ENCODE measurements around the gene SBF2. TPM values are rescaled to one million over a fixed set of nuclear protein-coding genes. Genes with fewer than 3 reads are reported as not detected.

The SBF2 gene
- total RNA-seq, 2 experiments from 2014 or later = 6.6 to 6.9 TPM

DNA sequence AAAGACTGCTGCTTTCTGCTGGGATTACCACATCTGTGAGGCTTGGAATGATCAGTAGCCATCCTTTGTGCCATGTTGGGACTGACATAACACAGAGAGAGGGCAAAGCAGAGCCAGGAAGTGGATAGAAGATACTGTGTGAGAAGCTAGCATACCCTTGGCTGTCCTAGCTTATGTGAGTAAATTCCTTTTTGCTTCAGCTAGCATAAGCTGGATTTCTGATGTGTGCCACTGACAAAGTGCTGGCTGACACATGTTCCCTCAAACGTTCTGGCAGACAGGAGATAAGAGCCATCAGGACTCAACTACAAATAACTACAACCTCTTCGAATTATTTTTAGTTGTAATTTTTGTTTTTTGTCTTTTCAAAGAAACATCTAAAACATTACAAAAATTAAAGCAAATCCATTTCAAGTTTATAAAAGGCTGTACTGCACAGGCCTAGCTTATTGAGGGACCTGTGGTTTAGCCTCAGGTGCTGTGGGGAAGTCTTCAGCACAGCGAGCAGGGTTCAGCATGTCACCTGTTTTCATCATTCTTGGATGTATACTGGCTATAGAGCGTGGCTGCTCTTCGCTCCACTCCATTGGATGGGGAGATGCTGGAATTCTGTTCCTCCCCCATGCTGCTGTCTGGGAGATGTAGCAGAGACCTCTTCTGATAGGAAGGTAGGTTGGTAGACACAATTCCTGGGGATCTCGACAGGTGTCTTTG, 509.3 kb downstream of the SBF2 start:
- CTCF ChIA-PET = no interaction called here

DNA sequence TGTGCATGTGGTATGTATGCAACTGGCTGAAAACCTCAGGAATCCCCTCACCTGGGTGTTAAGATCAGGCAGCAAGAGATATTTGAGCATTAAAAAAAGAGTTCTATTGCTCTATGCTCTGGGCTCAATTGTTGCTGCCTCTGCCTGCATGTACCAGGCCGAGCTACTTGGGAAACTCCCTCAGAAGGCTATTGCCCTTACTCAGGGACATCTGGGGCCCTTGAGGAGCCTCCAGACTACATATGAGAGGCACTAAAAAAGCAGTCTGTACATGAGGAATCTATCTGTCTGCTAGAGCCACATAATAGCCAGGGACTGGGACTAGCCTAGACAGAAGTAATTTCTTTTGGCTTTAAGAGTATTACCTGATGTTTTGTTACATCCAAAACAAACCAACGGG, 510.0 kb downstream of the SBF2 start:
- CTCF ChIA-PET = no interaction called here
- POLR2A ChIA-PET = no interaction called here

More for the DNA sequence above, 509.3 kb downstream of the SBF2 start:
- POLR2A ChIA-PET = no interaction called here

DNA sequence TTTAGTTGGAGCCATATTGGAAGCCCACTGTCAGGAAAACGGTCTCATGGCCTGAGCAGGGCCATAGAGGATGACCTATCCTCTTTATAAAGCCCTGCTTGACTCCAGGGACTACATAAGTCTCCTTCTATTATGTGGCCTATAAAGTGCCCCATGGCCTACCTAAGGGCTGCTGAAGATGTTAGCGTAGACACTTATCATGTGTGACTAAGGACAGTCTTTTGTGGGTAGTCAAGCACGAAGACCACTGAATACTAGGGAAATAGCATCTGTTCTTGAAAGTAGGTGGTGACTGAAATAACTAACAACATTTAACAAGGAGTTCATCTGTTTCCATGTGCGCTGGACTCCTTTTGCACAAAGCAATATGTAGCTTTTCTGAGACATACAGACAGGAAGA, 513.1 kb downstream of the SBF2 start:
- CTCF ChIA-PET = no interaction called here
- POLR2A ChIA-PET = no interaction called here

DNA sequence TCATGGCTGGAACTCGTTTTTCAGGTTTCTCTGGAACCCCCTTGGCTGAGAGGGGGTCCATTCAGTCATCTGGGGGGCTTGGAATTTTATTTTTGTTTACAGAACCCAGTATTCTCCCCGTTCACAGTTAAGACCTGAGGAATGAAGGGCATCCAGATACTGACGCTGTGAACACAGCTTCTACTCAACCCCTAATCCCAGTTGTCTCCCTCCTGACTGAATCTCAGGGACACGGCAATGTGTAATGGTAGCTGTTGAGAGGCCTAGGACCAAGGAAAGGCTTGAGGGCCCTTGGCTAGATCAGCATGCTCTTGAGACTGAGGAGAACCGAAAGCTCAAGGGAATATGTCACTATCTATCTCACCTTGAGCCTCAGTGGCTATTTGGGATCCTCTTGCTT, 516.5 kb downstream of the SBF2 start:
- POLR2A ChIA-PET = no interaction called here

DNA sequence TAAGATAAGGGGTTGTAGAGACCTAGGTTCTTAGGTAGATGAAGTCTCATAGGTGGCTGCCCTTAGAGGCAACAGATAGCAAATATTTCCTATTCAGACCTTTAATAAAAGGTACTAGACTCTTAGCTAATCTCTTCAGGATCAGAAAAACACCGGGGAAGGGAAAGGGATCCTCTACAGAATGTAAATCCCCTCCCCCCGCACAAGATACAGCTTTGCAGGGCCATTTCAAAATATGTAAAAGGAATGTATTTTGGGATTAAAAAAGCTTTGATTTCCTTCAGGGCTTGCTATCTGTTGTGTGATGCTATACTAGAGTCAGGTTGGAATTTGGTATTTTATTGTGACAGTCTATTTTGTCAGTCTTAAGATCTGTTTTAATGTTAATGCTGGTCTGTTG, 517.0 kb downstream of the SBF2 start:
- ChIA-PET CTCF (interaction anchor here (0.6 kb wide), 1 partner anchor 83 kb away, joined by 4 read pairs; no protein-coding TSS in a partner anchor), POLR2A (no interaction called here)

More for the DNA sequence above, 516.5 kb downstream of the SBF2 start:
- CTCF ChIA-PET = no interaction called here

DNA sequence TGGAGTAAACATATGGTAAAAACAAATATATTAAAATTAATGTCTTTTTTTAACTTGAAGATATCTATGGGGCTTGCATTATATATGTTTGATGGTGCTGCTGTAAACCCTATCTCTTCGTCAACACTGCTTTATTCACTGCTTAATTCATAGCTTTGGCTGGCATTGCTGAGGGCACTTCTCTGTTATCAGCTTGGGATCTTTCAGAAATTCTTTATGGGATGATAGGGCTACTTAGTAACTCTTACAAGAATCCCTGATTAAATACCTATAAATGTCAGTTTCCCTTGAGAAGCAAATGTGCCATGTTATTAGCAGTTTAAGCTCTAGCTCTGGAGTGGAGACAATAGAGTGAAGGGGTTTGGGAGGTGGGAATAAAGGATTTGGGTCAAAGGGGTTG, 517.8 kb downstream of the SBF2 start:
- POLR2A ChIA-PET = no interaction called here
- CTCF ChIA-PET = interaction anchor here (0.5 kb wide), 1 partner anchor 12 kb away, joined by 3 read pairs; no protein-coding TSS in a partner anchor

DNA sequence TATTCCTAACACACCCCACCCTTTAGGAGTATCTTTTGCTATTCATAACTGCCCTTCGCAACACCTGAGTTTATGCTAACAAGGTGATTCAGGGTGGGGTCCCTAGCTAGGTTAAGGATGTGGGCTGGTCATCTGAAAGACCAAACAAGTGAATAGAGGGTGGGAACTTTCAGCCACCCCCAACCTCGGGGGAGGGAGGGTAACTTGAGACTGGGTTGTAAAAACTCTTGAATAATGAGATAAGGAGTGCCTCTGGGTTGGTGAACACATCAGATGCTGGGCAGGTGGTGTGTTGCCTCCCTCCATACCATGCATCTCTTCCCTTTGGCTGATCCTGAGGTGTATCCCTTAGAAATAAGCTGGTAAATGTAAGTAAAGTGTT, 518.6 kb downstream of the SBF2 start:
- CTCF ChIA-PET = interaction anchor here (0.6 kb wide), 1 partner anchor 491 kb away, joined by 4 read pairs; no protein-coding TSS in a partner anchor
- POLR2A ChIA-PET = no interaction called here

DNA sequence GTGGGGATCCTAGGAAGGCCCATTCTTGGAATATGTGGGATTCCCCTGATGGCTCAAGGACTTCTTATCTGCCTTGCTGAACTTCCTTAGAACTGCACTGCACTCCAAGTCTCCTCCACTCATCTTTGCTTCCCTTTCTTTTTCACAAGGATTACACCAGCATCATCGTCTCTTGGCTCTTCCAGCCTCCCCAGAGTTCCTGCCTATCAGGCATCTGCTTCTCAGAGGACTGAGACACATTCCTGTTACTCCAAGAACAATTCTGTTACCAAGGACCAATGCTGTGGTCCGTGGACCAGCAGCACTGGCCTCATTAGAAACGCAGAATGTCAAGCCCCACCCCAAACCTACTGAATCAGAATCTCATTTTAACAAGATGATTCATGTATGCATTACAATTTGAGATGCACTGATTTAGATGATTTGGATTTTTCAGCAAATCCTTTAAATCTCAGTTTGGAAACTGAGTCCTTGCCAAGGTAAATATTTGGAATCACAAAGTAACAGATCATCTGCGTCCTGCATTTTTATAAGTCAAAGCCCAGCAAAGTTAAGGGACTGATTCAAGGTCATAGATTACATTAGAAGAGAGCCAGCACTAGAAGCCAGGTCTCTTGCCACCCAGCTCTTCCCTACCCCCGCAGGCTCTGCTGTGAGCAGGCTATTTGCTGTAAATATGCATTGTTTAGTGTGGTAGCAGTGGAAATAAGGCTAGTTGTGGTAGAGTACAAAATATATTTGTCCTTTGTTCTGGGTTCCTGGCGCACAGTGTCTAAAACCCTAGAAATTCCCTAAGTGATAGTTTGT, 519.2 kb downstream of the SBF2 start:
- CTCF ChIA-PET = interaction anchor here (0.6 kb wide), 1 partner anchor 490 kb away, joined by 4 read pairs; no protein-coding TSS in a partner anchor
- POLR2A ChIA-PET = no interaction called here

DNA sequence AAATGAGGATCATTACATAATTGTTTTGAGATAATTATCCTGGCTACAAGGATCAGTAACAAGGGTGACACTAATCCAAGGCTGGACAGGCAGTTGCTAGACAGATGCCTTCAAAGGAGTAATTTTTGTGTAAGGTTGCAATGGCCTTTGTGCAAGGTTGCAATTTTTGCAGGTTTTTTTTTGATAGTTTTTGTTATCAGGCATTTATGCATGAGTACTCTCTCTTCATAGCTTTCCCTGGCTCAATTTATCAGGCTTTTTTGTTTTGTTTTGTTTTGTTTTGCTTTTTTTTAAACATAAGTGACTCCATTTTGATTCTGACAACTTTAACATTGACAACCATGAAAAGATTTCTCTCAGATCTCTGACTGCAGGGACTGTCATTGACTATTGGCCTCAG, 519.9 kb downstream of the SBF2 start:
- POLR2A ChIA-PET = no interaction called here
- CTCF ChIA-PET = no interaction called here

DNA sequence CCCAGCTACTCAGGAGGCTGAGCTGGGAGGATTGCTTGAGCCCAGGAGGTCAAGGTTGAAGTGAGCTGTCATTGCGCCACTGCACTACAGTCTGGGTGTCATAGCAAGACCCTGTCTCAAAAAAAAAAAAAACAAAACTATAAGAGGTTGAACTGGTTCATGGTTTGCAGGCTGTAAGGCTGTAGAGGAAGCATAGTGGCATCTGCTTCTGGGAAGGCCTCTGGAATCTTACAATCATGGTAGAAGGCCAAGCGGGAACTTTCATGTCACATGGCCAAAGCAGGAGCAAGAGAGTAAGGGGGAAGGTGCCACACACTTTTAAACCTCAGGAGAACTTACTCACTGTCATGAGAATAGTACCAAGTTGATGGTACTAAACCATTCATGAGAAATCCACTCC, 520.5 kb downstream of the SBF2 start:
- ChIA-PET POLR2A (no interaction called here), CTCF (interaction anchor here (0.6 kb wide), 1 partner anchor 155 kb away, joined by 3 read pairs; no protein-coding TSS in a partner anchor)

DNA sequence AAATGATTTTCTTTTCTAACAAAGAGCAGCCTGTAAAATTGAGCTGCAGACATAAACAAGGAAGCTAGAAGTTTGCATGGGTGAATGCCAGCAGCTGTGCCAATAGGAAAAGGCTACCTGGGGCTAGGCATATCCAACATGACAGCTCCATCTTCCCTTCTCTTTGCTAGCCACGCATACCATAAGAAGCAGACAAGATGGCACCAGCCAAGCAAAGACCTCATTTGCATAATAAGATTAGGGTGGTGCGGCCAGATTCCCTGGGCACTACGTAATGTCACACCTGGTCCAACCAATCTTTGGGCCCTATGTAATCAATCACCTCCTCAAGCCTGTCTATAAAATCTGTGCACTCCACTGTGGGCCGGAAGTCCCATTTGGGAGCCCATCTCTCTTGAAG, 521.8 kb downstream of the SBF2 start:
- POLR2A ChIA-PET = no interaction called here
- CTCF ChIA-PET = no interaction called here

DNA sequence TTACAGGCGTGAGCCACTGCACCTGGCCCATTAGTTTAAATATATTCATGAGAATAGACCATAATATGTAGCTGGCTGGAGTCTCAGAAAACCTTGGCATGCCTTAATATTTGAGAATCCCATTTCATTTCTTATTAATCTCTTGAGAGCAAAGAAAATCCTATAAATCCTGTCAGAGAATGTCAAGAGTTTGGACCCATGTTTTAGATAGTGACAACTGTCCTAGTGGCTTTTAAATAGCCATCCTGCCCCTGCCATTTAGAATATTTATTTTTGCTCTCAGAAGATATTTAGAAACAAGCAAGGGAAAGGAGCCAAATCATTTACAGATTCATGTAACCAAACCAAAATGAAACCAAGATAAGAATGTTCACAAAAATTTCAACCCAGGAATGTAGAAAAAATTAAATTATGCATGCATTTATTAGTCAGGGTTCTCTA, 522.9 kb downstream of the SBF2 start:
- CTCF ChIA-PET = no interaction called here

DNA sequence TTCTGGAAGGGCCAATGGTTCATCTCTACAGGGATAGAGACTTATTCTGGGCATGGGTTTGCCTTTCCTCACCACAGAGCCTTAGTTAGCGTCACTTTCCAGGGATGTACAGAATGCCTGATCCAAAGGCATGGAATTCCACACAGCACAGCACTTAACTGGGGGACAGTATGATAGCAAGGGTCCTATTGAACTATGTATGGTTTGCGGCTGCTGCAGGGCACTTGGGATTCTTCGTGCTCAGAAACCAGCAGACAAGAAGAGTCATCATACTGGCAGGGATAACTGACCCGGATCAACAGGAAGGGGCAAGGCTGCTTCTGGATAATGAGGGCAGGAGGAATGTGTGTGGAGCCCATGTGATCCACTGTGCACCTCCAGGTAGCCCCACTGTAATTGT, 524.4 kb downstream of the SBF2 start:
- ChIA-PET POLR2A (no interaction called here), CTCF (no interaction called here)

More for the DNA sequence above, 522.9 kb downstream of the SBF2 start:
- POLR2A ChIA-PET = no interaction called here

DNA sequence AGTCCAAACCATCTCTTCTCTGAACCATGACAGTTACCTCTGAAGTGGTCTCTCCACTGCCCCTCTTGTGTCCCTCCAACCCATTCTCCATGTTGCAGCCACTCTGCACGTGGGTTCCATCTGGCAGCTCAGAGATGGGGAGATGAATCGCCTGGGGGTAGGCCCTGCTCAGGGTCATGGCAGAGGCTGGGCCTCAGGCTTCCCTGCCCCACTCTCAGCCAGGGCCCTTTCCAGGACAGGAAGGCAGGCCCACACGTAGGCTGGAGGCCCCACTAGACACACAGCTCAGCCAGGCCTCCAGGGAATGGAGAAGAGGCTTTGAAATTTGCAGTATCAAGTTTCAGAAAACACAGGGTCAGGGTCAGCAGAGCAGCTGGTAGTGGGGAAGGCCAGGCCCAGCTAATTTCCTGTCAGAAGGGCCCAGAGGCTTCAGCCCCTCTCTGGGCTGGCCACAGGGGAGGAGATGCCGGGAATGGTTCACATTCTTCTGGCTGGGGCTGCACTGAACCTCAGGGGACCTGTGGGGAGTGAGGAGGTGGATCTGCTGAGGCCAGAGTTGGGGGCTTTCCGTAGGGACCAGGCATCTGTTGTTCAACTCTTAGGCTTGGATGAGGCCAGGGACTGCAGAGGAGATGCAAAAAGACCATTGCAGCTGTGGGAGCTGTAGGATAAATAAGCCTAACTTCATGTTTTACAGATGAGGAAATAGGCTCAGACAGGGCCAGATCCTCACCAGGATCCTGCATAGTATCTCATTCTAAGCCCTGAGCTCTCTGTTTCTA, 528.5 kb downstream of the SBF2 start:
- CTCF ChIA-PET = no interaction called here
- POLR2A ChIA-PET = no interaction called here

DNA sequence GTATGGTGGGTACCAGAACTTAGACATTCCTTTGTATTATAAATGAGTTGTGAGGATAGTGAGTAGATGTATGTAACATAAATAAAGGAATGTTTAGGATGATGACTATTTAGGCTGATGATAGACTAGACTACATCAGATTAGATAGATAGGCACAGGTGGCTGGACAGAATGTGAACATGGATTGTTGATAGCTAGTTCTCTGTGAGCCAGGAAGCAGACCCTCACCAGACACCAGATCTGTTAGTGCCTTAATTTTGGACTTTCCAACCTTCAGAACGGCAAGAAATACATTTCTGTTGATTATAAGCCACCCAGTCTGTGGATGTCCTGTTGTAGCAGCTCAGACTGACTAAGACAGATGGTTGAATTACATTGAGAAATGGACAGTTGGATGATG, 530.7 kb downstream of the SBF2 start:
- ChIA-PET POLR2A (no interaction called here), CTCF (no interaction called here)

DNA sequence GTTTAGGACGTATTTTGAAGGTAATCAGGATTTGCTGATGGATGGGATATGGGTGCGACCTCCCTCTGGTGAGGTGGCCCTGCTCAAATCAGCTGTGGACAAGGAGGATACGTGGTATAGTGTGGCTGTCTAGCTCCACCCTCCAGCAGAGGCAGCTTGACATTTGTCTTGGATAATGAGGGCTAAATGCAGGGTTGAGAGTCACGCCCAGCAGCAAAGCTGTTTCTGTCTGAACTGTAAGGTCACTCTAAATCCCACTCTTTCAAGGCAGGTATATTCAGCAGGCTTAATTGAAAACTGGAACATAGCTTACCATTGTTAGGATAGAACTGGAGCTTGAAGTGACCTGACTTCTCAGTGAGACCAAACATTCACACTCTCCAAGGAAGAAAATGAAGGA, 531.5 kb downstream of the SBF2 start:
- POLR2A ChIA-PET = no interaction called here
- CTCF ChIA-PET = no interaction called here

DNA sequence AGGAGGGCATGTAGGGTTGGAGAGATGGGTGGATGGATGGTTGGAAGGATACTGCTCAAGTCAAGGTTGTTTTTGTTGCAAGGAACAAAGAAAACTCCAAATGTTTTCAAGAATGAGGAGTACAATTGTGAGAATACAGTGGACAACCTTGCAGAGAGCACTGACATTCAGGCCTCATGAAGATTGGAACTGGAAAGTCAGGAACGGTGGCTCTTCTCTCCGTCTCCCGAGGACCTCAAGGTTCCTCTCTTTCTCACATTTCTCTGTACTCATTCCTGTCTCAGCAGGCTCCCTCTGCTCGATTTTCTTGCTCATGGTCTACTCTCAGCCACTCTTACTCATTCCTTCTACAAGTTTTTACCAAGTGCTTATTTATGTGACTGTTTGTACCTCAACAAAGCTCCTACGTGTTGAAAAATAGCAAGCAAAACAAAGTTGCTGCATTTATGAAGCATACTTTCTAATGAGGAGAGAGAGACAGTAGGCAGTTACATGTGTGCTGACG, 532.5 kb downstream of the SBF2 start:
- ChIA-PET POLR2A (no interaction called here), CTCF (interaction anchor here (4.2 to 4.5 kb wide), 2 partner anchors 13 to 546 kb away, joined by 26 to 55 read pairs; partner anchors contain the start of gene ADM)

DNA sequence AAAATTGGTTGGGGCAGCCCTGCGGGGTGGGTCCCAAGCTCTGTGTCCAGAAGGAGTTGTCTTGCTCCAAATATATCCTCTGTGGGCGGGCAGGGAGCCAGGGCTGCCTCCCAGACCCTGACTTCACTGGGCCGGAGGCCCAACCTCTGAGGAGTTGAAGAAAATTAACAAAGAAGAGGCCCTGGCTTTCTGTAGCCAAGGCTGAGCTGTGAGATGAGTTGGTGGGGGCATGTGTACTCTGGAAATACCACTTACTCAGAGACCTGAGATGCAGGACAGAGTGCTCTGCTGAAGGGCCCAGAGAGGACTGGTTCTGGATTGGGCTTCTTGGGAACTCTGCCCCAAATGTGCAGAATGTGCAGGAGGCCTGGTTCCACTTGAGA, 533.8 kb downstream of the SBF2 start:
- POLR2A ChIA-PET = interaction anchor here (0.6 to 2.8 kb wide), 4 partner anchors 147 to 539 kb away, joined by 3 to 11 read pairs (median 4); partner anchors contain the start of gene WEE1
- CTCF ChIA-PET = interaction anchor here (2.2 to 4.5 kb wide), 4 partner anchors 12 to 547 kb away, joined by 7 to 55 read pairs (median 24); partner anchors contain the start of gene ADM

DNA sequence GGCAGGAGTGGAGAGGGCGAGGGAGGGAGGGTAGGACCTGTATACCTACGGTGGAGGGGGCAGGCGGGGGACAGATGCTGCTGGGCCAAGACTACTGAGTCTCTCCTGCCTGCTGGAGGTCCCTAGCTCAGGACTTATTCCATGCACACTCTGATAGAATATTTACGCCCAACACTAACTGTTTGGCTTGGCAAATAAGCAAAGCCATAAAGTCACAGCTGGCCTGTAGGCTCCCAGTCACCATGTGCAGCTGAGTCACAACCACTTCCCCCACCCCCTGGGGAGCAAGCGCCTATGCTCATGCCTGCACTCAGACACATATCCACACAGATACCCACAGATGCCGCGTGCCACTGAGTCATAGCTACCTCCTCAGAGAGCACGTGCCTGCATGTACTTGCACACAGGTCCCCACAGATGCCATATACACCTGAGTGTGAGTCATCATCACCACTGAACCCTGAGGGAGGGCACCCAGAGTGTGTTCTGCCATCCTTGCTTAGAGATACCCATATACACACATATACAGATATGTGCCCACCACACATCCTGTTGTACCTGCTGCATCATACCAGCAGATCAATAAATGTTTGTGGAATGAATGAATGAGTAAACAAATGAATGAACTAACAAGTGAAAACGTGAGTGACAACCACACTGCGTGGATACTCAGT, 534.4 kb downstream of the SBF2 start:
- ChIA-PET CTCF (interaction anchor here (0.7 to 4.5 kb wide), 9 partner anchors 11 to 565 kb away, joined by 3 to 55 read pairs (median 7); partner anchors contain the start of gene ADM), POLR2A (interaction anchor here (0.6 to 2.8 kb wide), 8 partner anchors 100 to 548 kb away, joined by 3 to 11 read pairs (median 4); partner anchors contain the start of gene WEE1)

Measured in activated CD8-positive, alpha-beta memory T cell treated with anti-CD3 and anti-CD28 coated beads for 36 hours (primary cell).